GM23338 (cell line): ENCODE measurements around the gene SCGB3A1. TPM values are rescaled to one million over a fixed set of nuclear protein-coding genes. Genes with fewer than 3 reads are reported as not detected.

ENCODE experiments used
- ATAC-seq: fragments of 200-7000 bp; cut with Tn5 transposase; 3 replicates; pipeline ENCODE4 v1.9.1; 2020
- DNase-seq: peaks from one replicate; pipeline ENCODE4 v3.0.0-alpha.2; 2015; ENCODE audit warnings: low spot score
- H2AFZ ChIP-seq: fragments of 200-600 bp; sonication (generic); 2 replicates; pipeline ENCODE4 v1.8.0; 2016; ENCODE audit warnings: antibody characterized with exemption, mild to moderate bottlenecking, moderate library complexity
- H3F3A ChIP-seq: fragments of 200-600 bp; sonication (generic); replicated peaks from 2 replicates; pipeline ENCODE4 v1.8.0; 2017; ENCODE audit warnings: antibody characterized with exemption, mixed run types, low read depth
- H3K27ac ChIP-seq: fragments of 200-600 bp; sonication (generic); 2 replicates; pipeline ENCODE4 v1.6.1; 2016; ENCODE audit warnings: low read depth
- H3K27me3 ChIP-seq: fragments of 200-600 bp; sonication (generic); 2 replicates; pipeline ENCODE4 v1.8.0; 2016; ENCODE audit warnings: mild to moderate bottlenecking, mixed run types, moderate library complexity; ENCODE audit not compliant: insufficient read depth
- H3K36me3 ChIP-seq: fragments of 200-600 bp; sonication (generic); 2 replicates; pipeline ENCODE4 v1.8.0; 2016; ENCODE audit warnings: mild to moderate bottlenecking; ENCODE audit not compliant: insufficient read depth
- H3K4me1 ChIP-seq: fragments of 200-600 bp; sonication (generic); 2 replicates; pipeline ENCODE4 v1.8.0; 2016; ENCODE audit warnings: mild to moderate bottlenecking, moderate library complexity; ENCODE audit not compliant: insufficient read depth
- H3K4me2 ChIP-seq: fragments of 200-600 bp; sonication (generic); 2 replicates; pipeline ENCODE4 v1.7.1; 2017; ENCODE audit warnings: mixed run types
- H3K4me3 ChIP-seq: fragments of 200-600 bp; sonication (generic); 2 replicates; pipeline ENCODE4 v1.6.1; 2016; ENCODE audit warnings: mixed run types
- H3K79me2 ChIP-seq: fragments of 200-600 bp; sonication (generic); replicated peaks from 2 replicates; pipeline ENCODE4 v1.8.0; 2017; ENCODE audit warnings: mild to moderate bottlenecking; ENCODE audit not compliant: insufficient read depth
- H3K9me2 ChIP-seq: fragments of 200-600 bp; sonication (generic); 2 replicates; pipeline ENCODE4 v1.8.0; 2017; ENCODE audit not compliant: insufficient read depth
- H4K20me1 ChIP-seq: fragments of 200-600 bp; sonication (generic); replicated peaks from 2 replicates; pipeline ENCODE4 v1.8.0; 2017; ENCODE audit warnings: mild to moderate bottlenecking; ENCODE audit not compliant: insufficient read depth
- H3K27ac Mint-ChIP-seq: 2 replicates; pipeline ENCODE4 v1.8.0; 2020; ENCODE audit warnings: inconsistent platforms, mild to moderate bottlenecking, moderate library complexity, mixed read lengths
- H3K27me3 Mint-ChIP-seq: 3 replicates; pipeline ENCODE4 v1.8.0; 2022; ENCODE audit warnings: low read depth, mild to moderate bottlenecking, moderate library complexity, mixed read lengths, inconsistent platforms; ENCODE audit not compliant: insufficient read depth, poor library complexity
- H3K36me3 Mint-ChIP-seq: 3 replicates; pipeline ENCODE4 v1.8.0; 2021; ENCODE audit warnings: low read depth, mild to moderate bottlenecking, inconsistent platforms, moderate library complexity, mixed read lengths
- H3K4me1 Mint-ChIP-seq: 3 replicates; pipeline ENCODE4 v1.8.0; 2020; ENCODE audit warnings: mild to moderate bottlenecking, inconsistent platforms, mixed read lengths
- H3K4me3 Mint-ChIP-seq: 3 replicates; pipeline ENCODE4 v1.8.0; 2021; ENCODE audit warnings: moderate library complexity, mild to moderate bottlenecking, inconsistent platforms, mixed read lengths
- H3K9me3 Mint-ChIP-seq: 3 replicates; pipeline ENCODE4 v1.8.0; 2020; ENCODE audit warnings: moderate library complexity, mild to moderate bottlenecking, inconsistent platforms, mixed read lengths
- CREB1 ChIP-seq: fragments of 250-450 bp; sonication (Bioruptor Pico); IDR thresholded peaks from 2 replicates; pipeline ENCODE4 v1.5.0; 2020; ENCODE audit warnings: low read depth, mild to moderate bottlenecking, moderate library complexity
- EZH2phosphoT487 ChIP-seq: fragments of 200-600 bp; sonication (generic); IDR thresholded peaks from one replicate; pipeline ENCODE4 v1.8.1; 2018; ENCODE audit warnings: antibody characterized with exemption; ENCODE audit not compliant: unreplicated experiment
- JUNB ChIP-seq: IDR thresholded peaks from one replicate; pipeline ENCODE4 v1.6.1; 2016; ENCODE audit warnings: antibody characterized with exemption; ENCODE audit not compliant: unreplicated experiment
- NANOG ChIP-seq: IDR thresholded peaks from 2 replicates; pipeline ENCODE4 v1.6.1; 2016; ENCODE audit warnings: antibody characterized with exemption, borderline replicate concordance
- POLR2AphosphoS5 ChIP-seq: IDR thresholded peaks from 2 replicates; pipeline ENCODE4 v1.6.1; 2016; ENCODE audit warnings: antibody characterized with exemption, low read depth
- STAT1 ChIP-seq: IDR thresholded peaks from one replicate; pipeline ENCODE4 v1.6.1; 2016; ENCODE audit warnings: antibody characterized with exemption; ENCODE audit not compliant: unreplicated experiment
- ZNF114 ChIP-seq: fragments of 250-450 bp; sonication (Bioruptor Pico); IDR thresholded peaks from 2 replicates; pipeline ENCODE4 v1.5.0; 2020; ENCODE audit warnings: mild to moderate bottlenecking, moderate library complexity
- ZNF331 ChIP-seq: fragments of 250-450 bp; sonication (Bioruptor Pico); IDR thresholded peaks from 2 replicates; pipeline ENCODE4 v1.5.0; 2020; ENCODE audit warnings: low read depth, mild to moderate bottlenecking, moderate library complexity
- polyA plus RNA-seq: library from polyadenylated mRNA; unstranded; fragments of >200 nt; fragmentation: Nextera tagmentation; extraction: Ambion mirVana; gene quantifications from 2 replicates; pipeline ENCODE4 v1.2.1, GENCODE V29; 2016
- total RNA-seq: library from RNA; depleted of rRNA; stranded (reverse); fragments of >200 nt; shearing (Covaris generic); gene quantifications from 2 replicates; pipeline ENCODE4 v1.2.3, GENCODE V29; 2014
- TF ChIP-seq, protein P1 (sequence below): IDR thresholded peaks from one replicate; pipeline ENCODE4 v1.6.1; 2018; ENCODE audit warnings: antibody characterized with exemption; ENCODE audit not compliant: unreplicated experiment
- TF ChIP-seq, protein P2 (sequence below), 2 experiments: fragments of 200-600 bp in 1 of 2; sonication (generic) in 1 of 2; conservative IDR thresholded peaks; 2 replicates each; pipeline versions ENCODE4 v1.5.1 to v1.6.1; 2016 to 2017; ENCODE audit warnings: antibody characterized with exemption in 2 of 2, low read depth in 2 of 2, mild to moderate bottlenecking in 2 of 2, moderate library complexity in 1 of 2

SCGB3A1 gene
- total and polyA plus RNA-seq, 2 experiments from 2014 or later, result not detected

DNA sequence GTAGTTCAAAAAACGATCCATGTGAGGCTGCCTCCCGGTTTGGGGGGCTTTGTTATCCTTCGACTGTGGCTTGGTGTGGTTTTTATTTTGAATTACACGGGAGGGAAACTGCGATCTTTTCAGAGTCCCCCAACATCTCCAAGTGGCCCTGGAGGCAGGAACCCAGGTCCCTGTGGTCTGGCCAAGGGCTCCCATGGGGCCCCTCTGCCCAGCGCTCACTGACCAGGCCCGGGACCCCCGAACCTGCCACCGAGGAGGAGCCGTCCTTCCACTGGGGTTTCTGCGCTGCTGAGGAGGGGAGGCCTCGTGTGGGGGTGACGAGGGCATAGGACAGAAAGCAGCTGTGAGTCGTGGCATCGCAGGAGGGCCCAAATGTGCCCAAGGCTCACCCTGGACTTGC, 18.1 kb upstream of the SCGB3A1 start:
- TF ChIP-seq NANOG, result no peak
- no peak for TF ChIP-seq POLR2AphosphoS5
- no peak for TF ChIP-seq STAT1
- no peak for TF ChIP-seq ZNF114
- no peak for TF ChIP-seq CREB1
- TF ChIP-seq EZH2phosphoT487, result no peak
- no peak for TF ChIP-seq JUNB
- TF ChIP-seq, protein P1, sequence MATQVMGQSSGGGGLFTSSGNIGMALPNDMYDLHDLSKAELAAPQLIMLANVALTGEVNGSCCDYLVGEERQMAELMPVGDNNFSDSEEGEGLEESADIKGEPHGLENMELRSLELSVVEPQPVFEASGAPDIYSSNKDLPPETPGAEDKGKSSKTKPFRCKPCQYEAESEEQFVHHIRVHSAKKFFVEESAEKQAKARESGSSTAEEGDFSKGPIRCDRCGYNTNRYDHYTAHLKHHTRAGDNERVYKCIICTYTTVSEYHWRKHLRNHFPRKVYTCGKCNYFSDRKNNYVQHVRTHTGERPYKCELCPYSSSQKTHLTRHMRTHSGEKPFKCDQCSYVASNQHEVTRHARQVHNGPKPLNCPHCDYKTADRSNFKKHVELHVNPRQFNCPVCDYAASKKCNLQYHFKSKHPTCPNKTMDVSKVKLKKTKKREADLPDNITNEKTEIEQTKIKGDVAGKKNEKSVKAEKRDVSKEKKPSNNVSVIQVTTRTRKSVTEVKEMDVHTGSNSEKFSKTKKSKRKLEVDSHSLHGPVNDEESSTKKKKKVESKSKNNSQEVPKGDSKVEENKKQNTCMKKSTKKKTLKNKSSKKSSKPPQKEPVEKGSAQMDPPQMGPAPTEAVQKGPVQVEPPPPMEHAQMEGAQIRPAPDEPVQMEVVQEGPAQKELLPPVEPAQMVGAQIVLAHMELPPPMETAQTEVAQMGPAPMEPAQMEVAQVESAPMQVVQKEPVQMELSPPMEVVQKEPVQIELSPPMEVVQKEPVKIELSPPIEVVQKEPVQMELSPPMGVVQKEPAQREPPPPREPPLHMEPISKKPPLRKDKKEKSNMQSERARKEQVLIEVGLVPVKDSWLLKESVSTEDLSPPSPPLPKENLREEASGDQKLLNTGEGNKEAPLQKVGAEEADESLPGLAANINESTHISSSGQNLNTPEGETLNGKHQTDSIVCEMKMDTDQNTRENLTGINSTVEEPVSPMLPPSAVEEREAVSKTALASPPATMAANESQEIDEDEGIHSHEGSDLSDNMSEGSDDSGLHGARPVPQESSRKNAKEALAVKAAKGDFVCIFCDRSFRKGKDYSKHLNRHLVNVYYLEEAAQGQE, result no peak
- Histone ChIP-seq H2AFZ (no peak overlapping the region), H3K4me2 (no peak overlapping the region), H3K27ac (no peak overlapping the region), H3K9me2 (no peaks in the 10 kb centered on the region), H3K27me3 (no peaks in the 10 kb centered on the region), H3K79me2 (no peaks in the 10 kb centered on the region), H3K4me3 (no peak overlapping the region), H3K36me3 (no peaks in the 10 kb centered on the region), H3F3A (no peaks in the 10 kb centered on the region), H4K20me1 (no peaks in the 10 kb centered on the region), H3K4me1 (no peaks in the 10 kb centered on the region)
- H3K36me3 Mint-ChIP-seq, result no peaks in the 10 kb centered on the region; the same call in 2 of the 3 replicates
- peaks cover 5% of the 10 kb centered on the region; the same call in 1 of the 3 replicates for H3K4me1 Mint-ChIP-seq
- DNase-seq (no peak), ATAC-seq (no peak)
- H3K9me3 Mint-ChIP-seq, result no peaks in the 10 kb centered on the region
- H3K27ac Mint-ChIP-seq, result no peak overlapping the region
- peaks cover 10% of the 10 kb centered on the region for H3K27me3 Mint-ChIP-seq
- H3K4me3 Mint-ChIP-seq, result no peak overlapping the region

DNA sequence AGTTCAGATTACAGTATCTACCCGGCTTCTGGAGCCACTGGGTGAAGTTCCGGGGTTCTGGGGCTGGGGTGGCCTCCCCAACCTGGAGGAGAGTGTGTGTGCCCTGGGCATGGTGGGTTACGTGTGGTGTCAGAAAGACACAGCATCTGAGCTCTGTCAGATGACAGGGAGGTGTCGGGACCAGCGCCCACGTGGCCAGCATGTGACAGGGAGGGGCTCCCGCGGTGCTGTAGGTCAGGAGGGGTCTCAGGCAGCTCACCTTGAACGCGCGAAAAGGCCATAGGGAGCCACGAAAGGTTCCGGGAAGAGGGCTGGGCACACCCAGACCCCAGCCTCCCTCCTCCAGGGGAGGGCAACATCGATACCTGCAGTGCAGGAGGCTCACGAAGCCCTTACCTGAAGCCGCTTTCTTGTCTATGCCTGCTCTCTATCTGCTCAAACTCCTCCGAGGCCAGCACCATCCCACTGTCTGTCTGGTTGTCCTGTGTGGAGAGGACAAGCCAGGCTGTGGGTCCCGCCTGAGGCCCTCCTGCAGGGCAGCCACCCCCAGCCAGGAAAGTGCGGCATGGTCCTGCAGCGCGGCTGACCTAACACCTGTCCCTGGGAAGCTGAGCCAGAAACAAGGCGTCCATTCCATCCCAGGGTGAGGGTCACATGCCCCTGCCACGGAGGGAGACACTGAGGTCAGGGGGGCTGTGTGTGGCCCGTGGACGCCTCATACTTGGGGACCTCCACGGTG, 17.4 kb upstream of the SCGB3A1 start:
- H3K9me3 Mint-ChIP-seq, result no peaks in the 10 kb centered on the region
- no peak overlapping the region; the same call in 1 of the 2 replicates for H3K27ac Mint-ChIP-seq
- no peaks in the 10 kb centered on the region for H3K79me2 ChIP-seq
- no peaks in the 10 kb centered on the region for H3K4me1 ChIP-seq
- TF ChIP-seq ZNF114 (no peak), NANOG (no peak), ZNF331 (CRISPR knock-in tag) (no peak), EZH2phosphoT487 (no peak), POLR2AphosphoS5 (no peak)
- TF ChIP-seq, protein P2, sequence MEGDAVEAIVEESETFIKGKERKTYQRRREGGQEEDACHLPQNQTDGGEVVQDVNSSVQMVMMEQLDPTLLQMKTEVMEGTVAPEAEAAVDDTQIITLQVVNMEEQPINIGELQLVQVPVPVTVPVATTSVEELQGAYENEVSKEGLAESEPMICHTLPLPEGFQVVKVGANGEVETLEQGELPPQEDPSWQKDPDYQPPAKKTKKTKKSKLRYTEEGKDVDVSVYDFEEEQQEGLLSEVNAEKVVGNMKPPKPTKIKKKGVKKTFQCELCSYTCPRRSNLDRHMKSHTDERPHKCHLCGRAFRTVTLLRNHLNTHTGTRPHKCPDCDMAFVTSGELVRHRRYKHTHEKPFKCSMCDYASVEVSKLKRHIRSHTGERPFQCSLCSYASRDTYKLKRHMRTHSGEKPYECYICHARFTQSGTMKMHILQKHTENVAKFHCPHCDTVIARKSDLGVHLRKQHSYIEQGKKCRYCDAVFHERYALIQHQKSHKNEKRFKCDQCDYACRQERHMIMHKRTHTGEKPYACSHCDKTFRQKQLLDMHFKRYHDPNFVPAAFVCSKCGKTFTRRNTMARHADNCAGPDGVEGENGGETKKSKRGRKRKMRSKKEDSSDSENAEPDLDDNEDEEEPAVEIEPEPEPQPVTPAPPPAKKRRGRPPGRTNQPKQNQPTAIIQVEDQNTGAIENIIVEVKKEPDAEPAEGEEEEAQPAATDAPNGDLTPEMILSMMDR (conservative IDR thresholded peaks at IDR 0.05; ENCODE audit: low read depth in 2 of 2), result no peak
- no peaks in the 10 kb centered on the region for H3K9me2 ChIP-seq
- DNase-seq (no peak), ATAC-seq (no peak)
- H3F3A ChIP-seq, result no peaks in the 10 kb centered on the region
- peaks cover 5% of the 10 kb centered on the region; the same call in 1 of the 3 replicates for H3K4me1 Mint-ChIP-seq
- H2AFZ ChIP-seq, result no peak overlapping the region
- H3K4me2 ChIP-seq, result no peak overlapping the region
- H3K27me3 Mint-ChIP-seq, result peaks cover 10% of the 10 kb centered on the region
- H3K4me3 ChIP-seq, result no peak overlapping the region
- H3K36me3 Mint-ChIP-seq, result no peaks in the 10 kb centered on the region
- no peak overlapping the region for H3K4me3 Mint-ChIP-seq
- H4K20me1 ChIP-seq, result no peaks in the 10 kb centered on the region
- no peak overlapping the region for H3K27ac ChIP-seq
- no peaks in the 10 kb centered on the region for H3K27me3 ChIP-seq
- H3K36me3 ChIP-seq, result no peaks in the 10 kb centered on the region
